ENCODE results near the gene FBXL15. TPM values are rescaled to one million over a fixed set of nuclear protein-coding genes. Genes with fewer than 3 reads are reported as not detected.
"Not testable (repeated sequence)": the region's sequence is repeated elsewhere in the genome, so short reads cannot be mapped to it uniquely, and the experiment has no call there.

Gene FBXL15
- polyA plus RNA-seq, 4 donors: 24.8 to 47.0 (median 34.6) TPM

DNA sequence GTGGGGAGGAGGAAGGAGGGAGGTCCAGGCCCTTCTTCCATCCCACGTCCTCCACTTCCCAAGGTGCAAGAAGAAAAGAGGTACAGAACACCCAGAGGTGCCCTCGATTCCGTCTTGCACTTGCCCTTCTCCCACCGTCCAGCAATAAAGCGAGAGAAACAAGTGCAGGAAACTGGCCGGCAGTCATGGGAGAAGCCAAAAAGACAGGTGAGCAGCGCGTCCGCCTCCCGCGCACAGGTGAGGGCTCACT, 29.4 kb downstream of the FBXL15 start:
- H3K4me3 ChIP-seq (ENCODE audit: low read depth in 1 of 3, low read length in 3 of 3): peak overlapping the region; percentile 68 to 98 (median 86)
- peak overlapping the region; percentile 88 to 98 (median 94) for H3K27ac ChIP-seq (ENCODE audit: low read depth in 1 of 3, low read length in 2 of 3)
- H3K4me1 ChIP-seq (ENCODE audit: control insufficient read depth in 3 of 3, insufficient read depth in 2 of 3, low read depth in 1 of 3, low read length in 2 of 3): peaks cover 0 to 34% (median 2%) of the 10 kb centered on the region in 3 donors
- no peaks in the 10 kb centered on the region for H3K9me3 ChIP-seq (ENCODE audit: control insufficient read depth in 2 of 2, insufficient read depth in 1 of 2, low read depth in 1 of 2, low read length in 1 of 2)
- 0 to 1% (median 0%) methylated on average over 11 of the region's 11 CpGs for WGBS, 3 donors
- peaks cover 0 to 29% (median 0%) of the 10 kb centered on the region in 3 donors for H3K36me3 ChIP-seq (ENCODE audit: control insufficient read depth in 3 of 3, insufficient read depth in 2 of 3, low read depth in 1 of 3, low read length in 3 of 3)
- DNase-seq (no peak), FAIRE-seq (no peak)
- no peaks in the 10 kb centered on the region for H3K27me3 ChIP-seq (ENCODE audit: control insufficient read depth in 3 of 3, insufficient read depth in 3 of 3, low read length in 3 of 3)

DNA sequence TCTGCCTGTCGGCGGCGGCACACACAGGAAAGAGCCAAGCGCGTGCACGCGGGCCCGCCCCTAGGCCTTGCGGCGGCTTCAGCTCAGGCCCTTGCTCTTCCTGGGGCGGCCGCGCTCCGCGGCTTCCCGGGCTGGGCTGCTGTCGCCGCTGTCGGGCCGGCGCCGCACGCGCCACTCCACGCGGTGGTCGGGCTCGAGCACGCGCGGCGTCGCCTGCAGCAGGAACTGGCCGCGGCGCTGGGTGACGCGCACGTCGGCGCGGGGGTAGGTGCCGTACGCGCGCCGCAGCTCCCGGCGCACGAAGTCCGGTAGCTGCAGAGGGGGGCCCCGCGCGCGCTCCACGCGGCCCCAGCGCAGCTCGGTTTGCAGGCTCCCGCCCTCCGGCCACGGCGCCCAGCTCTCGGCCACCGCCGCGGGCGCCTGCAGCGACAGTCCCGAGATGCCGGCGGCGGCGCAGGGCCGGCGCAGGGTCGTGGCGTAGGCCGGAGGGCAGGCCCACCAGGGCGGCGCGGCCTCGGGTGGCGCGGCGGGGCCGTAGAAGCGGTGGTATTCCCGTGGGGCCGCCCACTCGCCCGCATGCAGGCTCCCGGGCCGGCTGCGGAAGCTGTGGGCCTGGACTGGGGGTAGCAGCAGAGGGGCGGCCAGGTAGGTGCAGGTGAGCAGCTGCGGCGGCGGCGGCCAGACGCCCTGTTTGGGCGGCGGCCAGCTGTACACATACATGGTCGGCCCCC, 29.9 kb downstream of the FBXL15 start:
- Histone ChIP-seq H3K27ac (ENCODE audit: low read depth in 1 of 3, low read length in 2 of 3) (peak overlapping the region; percentile 88 to 98 (median 94)), H3K27me3 (ENCODE audit: control insufficient read depth in 3 of 3, insufficient read depth in 3 of 3, low read length in 3 of 3) (no peaks in the 10 kb centered on the region), H3K4me1 (ENCODE audit: control insufficient read depth in 3 of 3, insufficient read depth in 2 of 3, low read depth in 1 of 3, low read length in 2 of 3) (peaks cover 0 to 39% (median 2%) of the 10 kb centered on the region in 3 donors), H3K36me3 (ENCODE audit: control insufficient read depth in 3 of 3, insufficient read depth in 2 of 3, low read depth in 1 of 3, low read length in 3 of 3) (peaks cover 0 to 32% (median 0%) of the 10 kb centered on the region in 3 donors), H3K9me3 (ENCODE audit: control insufficient read depth in 2 of 2, insufficient read depth in 1 of 2, low read depth in 1 of 2, low read length in 1 of 2) (no peaks in the 10 kb centered on the region), H3K4me3 (ENCODE audit: low read depth in 1 of 3, low read length in 3 of 3) (peak overlapping the region; percentile 83 to 98 (median 86))
- FAIRE-seq (no peak), DNase-seq (peak; percentile 89 to 96)
- 0% methylated on average over 36 to 104 of the region's 104 CpGs for WGBS, 3 donors

DNA sequence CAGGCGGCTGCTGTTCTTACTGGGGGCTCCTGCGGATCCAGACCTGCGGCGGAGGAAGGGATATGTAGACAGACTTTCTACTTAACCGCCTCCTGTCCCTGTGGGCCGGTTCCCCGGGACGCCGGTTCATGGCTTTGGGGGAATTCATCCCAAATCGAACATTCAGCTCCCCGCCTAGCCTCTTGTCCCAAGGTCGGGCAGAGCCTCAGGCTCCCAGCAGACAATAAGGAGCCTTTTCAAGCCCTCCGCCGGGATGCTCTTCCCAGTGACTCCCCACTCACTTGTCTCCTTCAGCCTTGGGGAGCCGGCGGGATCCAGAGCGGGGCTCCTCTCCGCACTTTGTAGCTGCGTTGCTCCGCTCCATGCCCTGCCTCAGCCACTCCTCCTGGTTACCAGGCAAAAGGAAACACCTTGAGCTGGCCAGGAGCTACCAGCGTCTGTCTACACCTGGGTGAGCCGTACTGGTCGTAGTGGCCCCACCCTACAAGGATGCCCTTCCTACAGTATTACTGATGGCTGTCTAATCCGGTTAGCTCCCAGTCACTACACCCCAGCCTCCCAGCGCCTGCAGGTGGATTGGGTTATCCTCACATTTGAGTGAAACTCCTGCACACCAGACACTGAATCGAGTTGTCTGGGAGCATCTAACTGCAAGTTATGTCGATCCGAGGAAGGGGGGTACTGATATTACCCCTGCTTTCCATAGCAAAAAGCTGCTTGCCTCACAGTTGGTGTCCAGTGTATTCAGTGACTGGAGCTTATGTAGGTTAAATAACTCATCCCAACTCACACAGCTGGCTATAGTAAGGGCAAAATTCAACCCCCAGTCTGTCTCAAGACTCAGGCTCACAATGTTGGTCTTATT, 30.7 kb downstream of the FBXL15 start, which contains the start of gene C10orf95:
C10orf95 (minus strand) TSS at position 439 of the 865 bp plus-strand sequence. CDS start 450 bp downstream, outside the sequence.
- H3K27ac ChIP-seq (ENCODE audit: low read depth in 1 of 3, low read length in 2 of 3): peak within 1 kb of the TSS; percentile 88 to 94 (median 92)
- no peak for FAIRE-seq

DNA sequence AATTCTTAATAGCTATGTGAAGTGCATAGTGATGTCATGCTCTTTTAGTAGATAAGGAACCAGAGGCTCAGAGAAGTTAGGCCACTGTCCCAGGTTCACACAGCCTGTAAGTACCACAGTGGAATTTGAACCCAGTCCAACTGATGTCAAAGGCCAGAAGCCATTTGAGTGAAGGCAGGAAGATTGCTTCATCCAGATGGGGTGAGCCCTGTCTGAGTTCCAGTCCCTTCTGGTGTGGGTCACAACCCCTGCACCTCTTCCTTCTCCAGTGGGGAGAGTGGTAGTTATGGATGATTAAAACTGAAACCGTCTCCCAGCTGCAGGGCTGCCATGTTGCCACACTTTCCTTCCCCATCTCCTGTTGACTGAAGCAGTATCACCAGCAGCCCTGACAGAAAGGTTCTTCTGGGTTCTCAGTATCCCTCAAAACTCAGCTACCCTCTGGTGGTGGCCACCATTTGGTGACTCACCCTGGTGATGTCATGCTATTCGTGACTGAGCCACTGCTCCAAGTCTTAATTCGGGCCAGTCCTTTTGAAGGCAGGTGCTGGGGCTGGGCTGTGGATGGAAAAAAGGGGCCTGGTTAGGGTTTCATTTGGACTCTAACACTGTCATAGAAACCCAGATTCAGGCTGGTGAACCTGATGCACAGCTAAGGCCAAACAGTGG, 32.2 kb downstream of the FBXL15 start:
- Histone ChIP-seq H3K4me1 (ENCODE audit: control insufficient read depth in 3 of 3, insufficient read depth in 2 of 3, low read depth in 1 of 3, low read length in 2 of 3) (peaks cover 0 to 60% (median 2%) of the 10 kb centered on the region in 3 donors), H3K27ac (ENCODE audit: low read depth in 1 of 3, low read length in 2 of 3) (peak overlapping the region in 1 of 3 donors; percentile 51)
- FAIRE-seq: no peak

More for the DNA sequence above, 30.7 kb downstream of the FBXL15 start, which contains the start of gene C10orf95:
- Histone ChIP-seq H3K27me3 (ENCODE audit: control insufficient read depth in 3 of 3, insufficient read depth in 3 of 3, low read length in 3 of 3) (no peaks in the 10 kb centered on the region), H3K4me3 (ENCODE audit: low read depth in 1 of 3, low read length in 3 of 3) (peak within 1 kb of the TSS; percentile 83 to 98 (median 86)), H3K9me3 (ENCODE audit: control insufficient read depth in 2 of 2, insufficient read depth in 1 of 2, low read depth in 1 of 2, low read length in 1 of 2) (no peaks in the 10 kb centered on the region), H3K4me1 (ENCODE audit: control insufficient read depth in 3 of 3, insufficient read depth in 2 of 3, low read depth in 1 of 3, low read length in 2 of 3) (peaks cover 0 to 46% (median 2%) of the 10 kb centered on the region in 3 donors), H3K36me3 (ENCODE audit: control insufficient read depth in 3 of 3, insufficient read depth in 2 of 3, low read depth in 1 of 3, low read length in 3 of 3) (peaks cover 0 to 34% (median 0%) of the 10 kb centered on the region in 3 donors)
- 9 to 24% (median 17%) methylated on average over 25 to 28 of the region's 28 CpGs for WGBS, 3 donors
- peak; percentile 63 to 72 for DNase-seq

DNA sequence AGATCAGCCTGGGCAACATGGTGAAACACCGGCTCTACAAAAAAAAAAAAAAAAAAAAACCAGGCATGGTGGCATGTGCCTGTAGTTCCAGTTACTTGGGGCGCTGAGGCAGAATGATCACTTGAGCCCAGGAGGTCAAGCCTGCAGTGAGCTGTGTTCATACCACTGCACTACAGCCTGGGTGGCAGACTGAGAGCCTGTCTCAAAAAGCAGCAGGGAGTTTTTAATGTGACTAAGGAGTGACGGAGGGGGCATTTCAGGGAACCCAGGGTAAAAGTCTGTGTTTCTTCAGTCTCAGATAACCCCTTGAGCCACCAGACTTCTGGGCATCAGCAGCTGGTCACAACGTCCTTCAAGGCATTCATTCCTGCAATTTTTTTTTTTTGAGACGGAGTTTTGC, 32.9 kb downstream of the FBXL15 start:
- peaks cover 0 to 66% (median 2%) of the 10 kb centered on the region in 3 donors for H3K4me1 ChIP-seq (ENCODE audit: control insufficient read depth in 3 of 3, insufficient read depth in 2 of 3, low read depth in 1 of 3, low read length in 2 of 3)
- H3K27ac ChIP-seq (ENCODE audit: low read depth in 1 of 3, low read length in 2 of 3): peak overlapping the region in 1 of 3 donors; percentile 51
- DNase-seq (no peak), FAIRE-seq (no peak)
- no peaks in the 10 kb centered on the region for H3K27me3 ChIP-seq (ENCODE audit: control insufficient read depth in 3 of 3, insufficient read depth in 3 of 3, low read length in 3 of 3)
- H3K4me3 ChIP-seq (ENCODE audit: low read depth in 1 of 3, low read length in 3 of 3): no peak overlapping the region
- H3K36me3 ChIP-seq (ENCODE audit: control insufficient read depth in 3 of 3, insufficient read depth in 2 of 3, low read depth in 1 of 3, low read length in 3 of 3): peaks cover 0 to 36% (median 0%) of the 10 kb centered on the region in 3 donors
- no peaks in the 10 kb centered on the region for H3K9me3 ChIP-seq (ENCODE audit: control insufficient read depth in 2 of 2, insufficient read depth in 1 of 2, low read depth in 1 of 2, low read length in 1 of 2)
- WGBS, 3 donors: 81 to 90% (median 82%) methylated on average over 5 of the region's 5 CpGs

More for the DNA sequence above, 32.2 kb downstream of the FBXL15 start:
- Histone ChIP-seq H3K27me3 (ENCODE audit: control insufficient read depth in 3 of 3, insufficient read depth in 3 of 3, low read length in 3 of 3) (no peaks in the 10 kb centered on the region), H3K36me3 (ENCODE audit: control insufficient read depth in 3 of 3, insufficient read depth in 2 of 3, low read depth in 1 of 3, low read length in 3 of 3) (peaks cover 0 to 36% (median 0%) of the 10 kb centered on the region in 3 donors), H3K4me3 (ENCODE audit: low read depth in 1 of 3, low read length in 3 of 3) (no peak overlapping the region), H3K9me3 (ENCODE audit: control insufficient read depth in 2 of 2, insufficient read depth in 1 of 2, low read depth in 1 of 2, low read length in 1 of 2) (no peaks in the 10 kb centered on the region)
- peak in 1 of 2 donors; percentile 48 for DNase-seq
- 46 to 64% (median 47%) methylated on average over 3 of the region's 3 CpGs for WGBS, 3 donors

DNA sequence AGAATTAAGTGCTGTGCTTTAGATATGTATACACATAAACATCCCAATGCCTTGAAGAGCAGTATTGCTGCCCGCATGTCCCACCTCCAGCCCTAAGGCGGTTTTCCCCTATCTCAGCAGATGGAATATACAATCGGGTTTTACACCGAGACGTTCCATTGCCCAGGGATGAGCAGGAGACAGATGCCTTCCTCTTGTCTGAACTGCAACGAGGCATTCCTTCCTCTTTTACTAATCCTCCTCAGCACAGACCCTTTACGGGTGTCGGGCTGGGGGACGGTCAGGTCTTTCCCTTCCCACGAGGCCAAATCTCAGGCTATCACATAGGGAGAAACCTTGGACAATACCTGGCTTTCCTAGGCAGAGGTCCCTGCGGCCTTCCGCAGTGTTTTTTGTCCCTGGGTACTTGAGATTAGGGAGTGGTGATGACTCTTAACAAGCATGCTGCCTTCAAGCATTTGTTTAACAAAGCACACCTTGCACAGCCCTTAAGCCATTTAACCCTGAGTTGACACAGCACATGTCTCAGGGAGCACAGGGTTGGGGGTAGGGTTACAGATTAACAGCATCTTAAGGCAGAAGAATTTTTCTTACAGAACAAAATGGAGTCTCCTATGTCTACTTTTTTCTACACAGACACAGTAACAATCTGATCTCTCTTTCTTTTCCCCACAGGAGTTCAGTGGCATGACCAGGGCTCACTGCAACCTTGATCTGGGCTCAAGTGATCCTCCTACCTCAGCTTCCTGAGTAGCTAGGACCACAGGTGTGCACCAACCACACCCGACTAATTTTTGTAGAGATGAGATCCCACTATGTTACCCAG, 34.2 kb downstream of the FBXL15 start:
- not testable (repeated sequence) for DNase-seq; FAIRE-seq; H3K27me3 ChIP-seq (ENCODE audit: control insufficient read depth in 3 of 3, insufficient read depth in 3 of 3, low read length in 3 of 3); H3K9me3 ChIP-seq (ENCODE audit: control insufficient read depth in 2 of 2, insufficient read depth in 1 of 2, low read depth in 1 of 2, low read length in 1 of 2); H3K4me3 ChIP-seq (ENCODE audit: low read depth in 1 of 3, low read length in 3 of 3)
- H3K27ac ChIP-seq (ENCODE audit: low read depth in 1 of 3, low read length in 2 of 3): peak overlapping the region in 1 of 3 donors; percentile 75
- 81 to 86% (median 85%) methylated on average over 13 of the region's 13 CpGs for WGBS, 3 donors
- H3K4me1 ChIP-seq (ENCODE audit: control insufficient read depth in 3 of 3, insufficient read depth in 2 of 3, low read depth in 1 of 3, low read length in 2 of 3): peaks cover 0 to 68% (median 0%) of the 10 kb centered on the region in 3 donors
- peaks cover 0 to 36% (median 0%) of the 10 kb centered on the region in 3 donors for H3K36me3 ChIP-seq (ENCODE audit: control insufficient read depth in 3 of 3, insufficient read depth in 2 of 3, low read depth in 1 of 3, low read length in 3 of 3)

DNA sequence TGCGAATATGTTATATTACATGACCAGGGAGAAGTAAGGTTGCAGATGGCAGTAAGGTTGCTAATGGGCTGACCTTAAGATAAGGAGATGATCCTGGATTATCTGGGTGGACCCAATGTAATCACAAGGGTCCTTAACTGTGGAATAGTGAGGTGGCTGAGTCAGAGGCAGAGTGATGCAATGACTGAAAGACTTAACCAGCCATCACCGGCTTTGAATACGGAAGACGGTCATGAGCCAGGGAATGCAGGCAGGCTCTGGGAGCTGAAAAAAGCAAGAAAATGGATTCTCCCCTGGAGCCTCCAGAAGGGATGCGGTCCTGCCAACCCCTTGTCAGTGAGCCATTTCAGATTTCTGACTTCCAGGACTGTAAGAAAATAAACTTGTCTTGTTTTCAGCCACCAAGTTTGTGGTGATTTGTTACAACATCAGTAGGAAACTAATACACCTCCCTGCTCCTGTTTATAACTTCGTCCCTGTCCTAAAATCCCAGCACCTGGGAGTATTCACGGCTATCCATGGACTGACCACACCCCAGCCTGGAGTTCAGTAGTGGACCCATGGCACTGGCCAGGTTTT, 35.3 kb downstream of the FBXL15 start:
- Histone ChIP-seq H3K4me1 (ENCODE audit: control insufficient read depth in 3 of 3, insufficient read depth in 2 of 3, low read depth in 1 of 3, low read length in 2 of 3) (peaks cover 0 to 68% (median 0%) of the 10 kb centered on the region in 3 donors), H3K36me3 (ENCODE audit: control insufficient read depth in 3 of 3, insufficient read depth in 2 of 3, low read depth in 1 of 3, low read length in 3 of 3) (peaks cover 0 to 36% (median 0%) of the 10 kb centered on the region in 3 donors), H3K9me3 (ENCODE audit: control insufficient read depth in 2 of 2, insufficient read depth in 1 of 2, low read depth in 1 of 2, low read length in 1 of 2) (no peaks in the 10 kb centered on the region), H3K27me3 (ENCODE audit: control insufficient read depth in 3 of 3, insufficient read depth in 3 of 3, low read length in 3 of 3) (no peaks in the 10 kb centered on the region), H3K4me3 (ENCODE audit: low read depth in 1 of 3, low read length in 3 of 3) (no peak overlapping the region), H3K27ac (ENCODE audit: low read depth in 1 of 3, low read length in 2 of 3) (peak overlapping the region in 1 of 3 donors; percentile 75)
- no peak for FAIRE-seq
- DNase-seq: peak in 1 of 2 donors; percentile 81
- WGBS, 3 donors: 81 to 84% (median 84%) methylated on average over 7 of the region's 7 CpGs

Data from small intestine (tissue), 7 donors.